ENCODE results near the gene ACSM3.

ACSM3 gene

GRCh38 chr16:20822521-20823325 lies 58.9 kb downstream of the ACSM3 start:
- H3K27ac ChIP-seq (ENCODE audit: poor library complexity, severe bottlenecking): no peak overlapping the region

GRCh38 chr16:20826039-20826566 lies 62.3 kb downstream of the ACSM3 start:
- Histone ChIP-seq H3K36me3 (ENCODE audit: low read depth) (peaks cover 70% of the 10 kb centered on the region), H3K27ac (ENCODE audit: poor library complexity, severe bottlenecking) (no peak overlapping the region), H3K27me3 (ENCODE audit: insufficient read depth, poor library complexity, severe bottlenecking) (no peaks in the 10 kb centered on the region), H3K9me3 (ENCODE audit: severe bottlenecking) (no peaks in the 10 kb centered on the region), H3K4me3 (ENCODE audit: severe bottlenecking) (no peak overlapping the region), H3K4me1 (ENCODE audit: insufficient read depth, poor library complexity, severe bottlenecking) (no peaks in the 10 kb centered on the region)
- TF ChIP-seq CTCF (IDR thresholded peaks at IDR 0.05; ENCODE audit: poor library complexity, severe bottlenecking): no peak
- ATAC-seq (ENCODE audit: low read depth) (no peak), DNase-seq (ENCODE audit: low spot score) (no peak)

More at GRCh38 chr16:20822521-20823325, 58.9 kb downstream of the ACSM3 start:
- TF ChIP-seq CTCF (IDR thresholded peaks at IDR 0.05; ENCODE audit: poor library complexity, severe bottlenecking): no peak
- no peak for DNase-seq (ENCODE audit: low spot score)
- Histone ChIP-seq H3K27me3 (ENCODE audit: insufficient read depth, poor library complexity, severe bottlenecking) (no peaks in the 10 kb centered on the region), H3K9me3 (ENCODE audit: severe bottlenecking) (no peaks in the 10 kb centered on the region), H3K4me3 (ENCODE audit: severe bottlenecking) (no peak overlapping the region), H3K4me1 (ENCODE audit: insufficient read depth, poor library complexity, severe bottlenecking) (no peaks in the 10 kb centered on the region), H3K36me3 (ENCODE audit: low read depth) (peaks cover 59% of the 10 kb centered on the region)
- no peak for ATAC-seq (ENCODE audit: low read depth)

GRCh38 chr16:20829536-20829935 lies 65.7 kb downstream of the ACSM3 start:
- H3K4me3 ChIP-seq (ENCODE audit: severe bottlenecking): no peak overlapping the region
- H3K27me3 ChIP-seq (ENCODE audit: insufficient read depth, poor library complexity, severe bottlenecking): no peaks in the 10 kb centered on the region
- no peak for TF ChIP-seq CTCF (IDR thresholded peaks at IDR 0.05; ENCODE audit: poor library complexity, severe bottlenecking)
- H3K9me3 ChIP-seq (ENCODE audit: severe bottlenecking): no peaks in the 10 kb centered on the region
- no peak overlapping the region for H3K27ac ChIP-seq (ENCODE audit: poor library complexity, severe bottlenecking)
- H3K4me1 ChIP-seq (ENCODE audit: insufficient read depth, poor library complexity, severe bottlenecking): no peaks in the 10 kb centered on the region
- no peak for DNase-seq (ENCODE audit: low spot score)
- no peak for ATAC-seq (ENCODE audit: low read depth)
- peaks cover 53% of the 10 kb centered on the region for H3K36me3 ChIP-seq (ENCODE audit: low read depth)

- H3K4me3 ChIP-seq (ENCODE audit: severe bottlenecking): no peak overlapping the region
- no peak for DNase-seq (ENCODE audit: low spot score)
- no peaks in the 10 kb centered on the region for H3K4me1 ChIP-seq (ENCODE audit: insufficient read depth, poor library complexity, severe bottlenecking)
- H3K9me3 ChIP-seq (ENCODE audit: severe bottlenecking): no peaks in the 10 kb centered on the region
- H3K27ac ChIP-seq (ENCODE audit: poor library complexity, severe bottlenecking): no peak overlapping the region
- no peak for TF ChIP-seq CTCF (IDR thresholded peaks at IDR 0.05; ENCODE audit: poor library complexity, severe bottlenecking)
- ATAC-seq (ENCODE audit: low read depth): no peak
- H3K36me3 ChIP-seq (ENCODE audit: low read depth): peaks cover 54% of the 10 kb centered on the region
- H3K27me3 ChIP-seq (ENCODE audit: insufficient read depth, poor library complexity, severe bottlenecking): no peaks in the 10 kb centered on the region
These were observed 66.6 kb downstream of the ACSM3 start for GRCh38 chr16:20830372-20830771.

GRCh38 chr16:20833086-20833485 lies 69.3 kb downstream of the ACSM3 start:
- TF ChIP-seq CTCF (IDR thresholded peaks at IDR 0.05; ENCODE audit: poor library complexity, severe bottlenecking): no peak
- H3K4me3 ChIP-seq (ENCODE audit: severe bottlenecking): no peak overlapping the region
- H3K27me3 ChIP-seq (ENCODE audit: insufficient read depth, poor library complexity, severe bottlenecking): no peaks in the 10 kb centered on the region
- H3K36me3 ChIP-seq (ENCODE audit: low read depth): peaks cover 42% of the 10 kb centered on the region
- ATAC-seq (ENCODE audit: low read depth) (no peak), DNase-seq (ENCODE audit: low spot score) (no peak)
- no peaks in the 10 kb centered on the region for H3K4me1 ChIP-seq (ENCODE audit: insufficient read depth, poor library complexity, severe bottlenecking)
- no peaks in the 10 kb centered on the region for H3K9me3 ChIP-seq (ENCODE audit: severe bottlenecking)
- no peak overlapping the region for H3K27ac ChIP-seq (ENCODE audit: poor library complexity, severe bottlenecking)
